ENCODE data around the gene CPNE5. TPM values are rescaled to one million over a fixed set of nuclear protein-coding genes. Genes with fewer than 3 reads are reported as not detected.
A peak's percentile ranks its signal among the peaks of the same experiment; 100 is the strongest.

CPNE5 gene
- polyA plus RNA-seq, 3 donors, result 0.47 to 0.85 (median 0.82) TPM

GRCh38 chr6:36791085-36791484, 48.2 kb downstream of the CPNE5 start:
- Histone ChIP-seq H3K9me3 (replicated peaks in 1 of 2; ENCODE audit: control insufficient read depth in 1 of 2, insufficient read depth in 1 of 2, low read length in 2 of 2) (no peaks in the 10 kb centered on the region), H3K4me3 (replicated peaks in 1 of 3; ENCODE audit: low read depth in 2 of 3, low read length in 3 of 3) (no peak overlapping the region), H3K4me2 (replicated peaks; ENCODE audit: extremely low read depth, low read length, poor library complexity, severe bottlenecking) (no peak overlapping the region), H3K27me3 (ENCODE audit: control insufficient read depth in 2 of 2, insufficient read depth in 2 of 2, low read length in 2 of 2) (peaks cover 3 to 8% of the 10 kb centered on the region in 2 donors), H2AFZ (ENCODE audit: insufficient read depth, low read depth, low read length, poor library complexity, severe bottlenecking) (no peak overlapping the region), H3K79me2 (ENCODE audit: insufficient read depth, low read length) (no peaks in the 10 kb centered on the region), H3K27ac (ENCODE audit: low read depth in 1 of 2, low read length in 2 of 2) (no peak overlapping the region), H3K36me3 (replicated peaks in 1 of 2; ENCODE audit: control insufficient read depth in 1 of 2, insufficient read depth in 2 of 2, low read length in 2 of 2) (no peaks in the 10 kb centered on the region), H3K9ac (ENCODE audit: insufficient read depth, low read length, poor library complexity, severe bottlenecking) (no peak overlapping the region), H4K20me1 (ENCODE audit: insufficient read depth, low read length) (no peaks in the 10 kb centered on the region), H3K4me1 (ENCODE audit: control insufficient read depth in 1 of 2, insufficient read depth in 2 of 2, low read length in 2 of 2) (no peaks in the 10 kb centered on the region)
- no peak for DNase-seq
- H3K9me3 Mint-ChIP-seq, result no peaks in the 10 kb centered on the region
- H3K4me3 Mint-ChIP-seq, result no peak overlapping the region
- peaks cover 17 to 29% (median 27%) of the 10 kb centered on the region in 3 donors for H3K27me3 Mint-ChIP-seq (ENCODE audit: low read depth in 3 of 3)
- peaks cover 1% of the 10 kb centered on the region for H3K4me1 Mint-ChIP-seq
- WGBS (ENCODE audit: insufficient coverage), result no CpG with 5 or more reads among the region's 2 CpGs
- H3K36me3 Mint-ChIP-seq, result no peaks in the 10 kb centered on the region
- no peak for TF ChIP-seq CTCF (IDR thresholded peaks at IDR 0.05)
- H3K27ac Mint-ChIP-seq, result no peak overlapping the region
- intact Hi-C loops (cut with micrococcal nuclease), result no loop called here

GRCh38 chr6:36788768-36789167, 50.5 kb downstream of the CPNE5 start:
- Mint-ChIP-seq H3K27me3 (ENCODE audit: low read depth in 3 of 3) (peaks cover 17 to 29% (median 29%) of the 10 kb centered on the region in 3 donors), H3K4me1 (peaks cover 1% of the 10 kb centered on the region), H3K36me3 (no peaks in the 10 kb centered on the region), H3K4me3 (peak overlapping the region in 1 of 2 donors; percentile 49), H3K27ac (no peak overlapping the region), H3K9me3 (no peaks in the 10 kb centered on the region)
- Histone ChIP-seq H4K20me1 (ENCODE audit: insufficient read depth, low read length) (no peaks in the 10 kb centered on the region), H3K36me3 (replicated peaks in 1 of 2; ENCODE audit: control insufficient read depth in 1 of 2, insufficient read depth in 2 of 2, low read length in 2 of 2) (no peaks in the 10 kb centered on the region), H3K27me3 (ENCODE audit: control insufficient read depth in 2 of 2, insufficient read depth in 2 of 2, low read length in 2 of 2) (peaks cover 3 to 8% of the 10 kb centered on the region in 2 donors), H3K27ac (ENCODE audit: low read depth in 1 of 2, low read length in 2 of 2) (no peak overlapping the region), H3K79me2 (ENCODE audit: insufficient read depth, low read length) (no peaks in the 10 kb centered on the region), H2AFZ (ENCODE audit: insufficient read depth, low read depth, low read length, poor library complexity, severe bottlenecking) (no peak overlapping the region), H3K4me3 (replicated peaks in 1 of 3; ENCODE audit: low read depth in 2 of 3, low read length in 3 of 3) (no peak overlapping the region), H3K9ac (ENCODE audit: insufficient read depth, low read length, poor library complexity, severe bottlenecking) (no peak overlapping the region), H3K9me3 (replicated peaks in 1 of 2; ENCODE audit: control insufficient read depth in 1 of 2, insufficient read depth in 1 of 2, low read length in 2 of 2) (no peaks in the 10 kb centered on the region), H3K4me2 (replicated peaks; ENCODE audit: extremely low read depth, low read length, poor library complexity, severe bottlenecking) (no peak overlapping the region), H3K4me1 (ENCODE audit: control insufficient read depth in 1 of 2, insufficient read depth in 2 of 2, low read length in 2 of 2) (no peaks in the 10 kb centered on the region)
- no CpG with 5 or more reads among the region's 4 CpGs for WGBS (ENCODE audit: insufficient coverage)
- no peak for DNase-seq
- intact Hi-C loops (cut with micrococcal nuclease), result no loop called here
- TF ChIP-seq CTCF (IDR thresholded peaks at IDR 0.05), result no peak

All from CD14-positive monocyte (primary cell).